KOPT-K1 (cell line): ENCODE results near the gene FRMD4A.
"Not testable (repeated sequence)": the region's sequence is repeated elsewhere in the genome, so short reads cannot be mapped to it uniquely, and the experiment has no call there.

Experiments used
- H3K27ac ChIP-seq: fragments of 200-600 bp; sonication (generic); 2 replicates; pipeline ENCODE4 v1.5.1; 2016; ENCODE audit warnings: antibody characterized with exemption, mild to moderate bottlenecking, low read depth, low read length; ENCODE audit not compliant: poor library complexity, severe bottlenecking
- H3K36me3 ChIP-seq: fragments of 200-600 bp; sonication (generic); 2 replicates; pipeline ENCODE4 v1.5.1; 2017; ENCODE audit warnings: antibody characterized with exemption, mild to moderate bottlenecking, low read length, moderate library complexity; ENCODE audit not compliant: insufficient read depth
- H3K9me3 ChIP-seq: fragments of 200-600 bp; sonication (generic); 2 replicates; pipeline ENCODE4 v1.5.1; 2017; ENCODE audit warnings: antibody characterized with exemption, low read length, mild to moderate bottlenecking; ENCODE audit not compliant: insufficient read depth, poor library complexity, severe bottlenecking

The FRMD4A gene

DNA sequence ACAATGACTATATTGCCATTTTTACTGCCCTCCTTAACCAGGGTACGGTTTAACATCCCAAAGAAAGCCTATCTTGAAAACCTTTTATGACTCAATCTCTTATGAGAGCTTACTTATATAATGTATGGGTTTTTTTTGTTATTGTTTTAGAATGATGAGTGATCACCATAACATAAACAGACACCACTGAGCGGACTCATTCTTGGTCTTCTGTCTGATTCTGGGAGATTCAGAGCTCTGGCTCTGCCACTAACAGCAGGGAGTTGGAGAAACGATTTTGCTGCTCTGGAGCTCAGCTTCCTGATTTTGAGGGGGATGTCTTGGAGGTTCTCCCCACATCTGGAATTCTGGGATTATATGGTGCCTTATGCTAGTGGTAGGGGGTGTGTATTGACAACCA lies 244.1 kb downstream of the FRMD4A start:
- H3K36me3 ChIP-seq, result no peaks in the 10 kb centered on the region
- no peak overlapping the region for H3K27ac ChIP-seq
- no peaks in the 10 kb centered on the region for H3K9me3 ChIP-seq

DNA sequence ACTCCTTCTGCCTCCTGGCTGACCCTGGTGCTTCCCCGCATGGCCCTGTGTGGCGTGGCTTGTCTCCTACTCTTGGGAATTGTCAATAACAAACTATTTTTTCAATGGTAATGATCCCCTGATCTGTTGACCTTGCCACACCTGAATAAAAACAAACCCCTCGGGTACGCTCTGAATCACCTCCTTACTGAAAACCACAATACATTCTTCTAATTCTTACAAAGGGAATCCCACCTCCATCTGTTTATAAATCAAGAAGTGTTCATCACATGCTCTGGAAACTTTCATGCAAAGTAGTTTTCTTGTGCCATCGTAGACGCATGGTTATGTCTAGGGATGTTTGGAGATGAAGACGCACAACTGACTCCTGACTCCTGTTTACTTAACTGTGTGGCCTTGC lies 245.8 kb downstream of the FRMD4A start:
- no peaks in the 10 kb centered on the region for H3K9me3 ChIP-seq
- H3K27ac ChIP-seq, result no peak overlapping the region
- no peaks in the 10 kb centered on the region for H3K36me3 ChIP-seq

DNA sequence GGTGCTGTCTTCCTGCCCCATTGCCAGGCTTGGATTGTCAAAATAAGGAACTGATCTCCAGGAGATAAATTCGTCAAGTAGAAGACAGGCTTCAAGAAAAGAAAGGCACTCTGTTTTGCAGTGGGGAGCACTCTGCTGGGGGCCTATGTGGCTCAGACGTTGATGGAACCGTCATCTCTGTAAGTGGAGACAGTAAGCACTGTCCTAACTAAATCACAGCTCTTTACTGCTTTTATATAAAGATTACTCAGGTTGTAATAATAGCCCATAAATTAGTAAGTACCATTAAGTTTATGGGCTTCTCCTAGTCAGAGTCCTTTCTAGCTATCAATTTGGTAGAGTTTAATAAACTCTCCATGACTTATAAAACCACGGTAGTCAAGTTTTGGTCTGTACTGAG lies 249.9 kb downstream of the FRMD4A start:
- Histone ChIP-seq H3K27ac (no peak overlapping the region), H3K36me3 (no peaks in the 10 kb centered on the region), H3K9me3 (peaks cover 8% of the 10 kb centered on the region)

DNA sequence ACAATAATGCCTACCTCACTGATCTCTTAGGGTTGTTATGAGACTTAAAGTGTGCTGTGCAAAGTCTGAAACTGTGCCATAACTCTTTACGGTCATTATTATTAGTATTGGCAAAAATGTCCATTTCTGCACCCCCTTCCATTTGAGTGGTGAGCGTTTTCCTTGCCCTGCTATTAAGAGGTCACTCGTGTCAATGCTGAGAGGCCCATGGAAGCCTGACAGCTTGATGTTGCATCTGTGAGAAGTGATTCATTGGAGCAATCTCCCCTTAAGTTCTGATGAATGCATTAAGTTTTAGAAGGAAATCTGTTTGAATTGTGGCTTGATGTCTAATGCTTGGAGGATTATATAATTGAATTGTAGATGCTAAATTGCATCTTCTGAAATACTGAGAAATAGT lies 253.3 kb downstream of the FRMD4A start:
- Histone ChIP-seq H3K27ac (no peak overlapping the region), H3K9me3 (peaks cover 8% of the 10 kb centered on the region), H3K36me3 (no peaks in the 10 kb centered on the region)

DNA sequence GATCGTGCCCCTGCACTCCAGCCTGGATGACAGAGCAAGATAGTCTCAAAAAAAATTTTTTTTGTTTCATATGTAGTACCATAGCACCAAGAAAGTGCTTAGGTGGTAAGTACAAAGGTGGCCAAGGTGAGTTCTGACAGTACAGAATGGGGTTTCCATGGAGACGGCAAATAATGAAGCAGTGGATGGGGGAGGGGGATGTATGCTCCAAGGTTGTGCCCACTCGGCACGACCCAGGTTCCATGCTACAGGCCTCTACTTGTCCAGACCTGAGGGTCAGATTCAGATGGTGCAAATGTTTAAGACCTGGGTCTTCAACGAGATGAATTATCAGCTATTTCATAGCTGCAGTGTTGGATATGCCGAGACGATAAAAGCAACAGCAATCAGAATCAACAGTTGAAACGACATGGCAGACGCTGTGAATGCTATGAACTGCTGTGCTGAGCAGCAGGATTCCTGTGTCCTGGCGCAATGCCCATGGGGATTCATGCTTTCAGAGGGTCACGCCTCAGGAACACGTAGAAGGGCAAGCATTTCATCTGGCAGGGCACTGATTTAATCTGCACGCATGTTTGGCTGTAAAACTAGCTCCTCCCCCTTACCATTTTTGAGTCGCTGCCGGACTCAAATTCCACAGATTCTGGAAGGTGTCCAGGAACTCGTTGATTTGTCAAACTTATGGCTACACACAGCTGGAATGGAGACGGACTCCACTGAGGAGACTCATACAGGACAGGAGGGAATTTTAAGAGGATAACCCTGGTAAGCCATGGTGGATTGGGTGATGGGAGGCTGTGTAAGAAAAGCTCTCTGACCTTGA lies 256.5 kb downstream of the FRMD4A start:
- H3K36me3 ChIP-seq, result no peaks in the 10 kb centered on the region
- peaks cover 8% of the 10 kb centered on the region for H3K9me3 ChIP-seq
- no peak overlapping the region for H3K27ac ChIP-seq

DNA sequence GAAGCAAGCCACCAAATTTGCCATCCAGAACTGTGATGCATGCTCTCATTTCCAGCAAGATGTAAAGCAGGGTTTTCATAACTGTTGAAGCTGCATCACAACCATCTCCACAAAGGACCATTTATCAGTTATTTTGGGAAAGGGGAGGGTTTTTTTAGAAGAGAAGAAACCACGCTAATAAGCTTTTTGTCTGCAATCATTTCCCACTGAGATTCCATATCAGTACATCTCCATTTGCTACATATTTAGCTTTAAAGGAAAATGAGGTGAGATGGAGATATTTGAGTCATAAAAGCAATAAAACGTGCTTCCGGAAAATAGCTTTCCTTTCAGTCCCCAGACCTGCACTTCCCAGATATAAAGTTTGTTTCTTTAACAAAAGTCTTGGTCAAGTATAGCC lies 258.2 kb downstream of the FRMD4A start:
- Histone ChIP-seq H3K27ac (no peak overlapping the region), H3K36me3 (no peaks in the 10 kb centered on the region), H3K9me3 (no peaks in the 10 kb centered on the region)

DNA sequence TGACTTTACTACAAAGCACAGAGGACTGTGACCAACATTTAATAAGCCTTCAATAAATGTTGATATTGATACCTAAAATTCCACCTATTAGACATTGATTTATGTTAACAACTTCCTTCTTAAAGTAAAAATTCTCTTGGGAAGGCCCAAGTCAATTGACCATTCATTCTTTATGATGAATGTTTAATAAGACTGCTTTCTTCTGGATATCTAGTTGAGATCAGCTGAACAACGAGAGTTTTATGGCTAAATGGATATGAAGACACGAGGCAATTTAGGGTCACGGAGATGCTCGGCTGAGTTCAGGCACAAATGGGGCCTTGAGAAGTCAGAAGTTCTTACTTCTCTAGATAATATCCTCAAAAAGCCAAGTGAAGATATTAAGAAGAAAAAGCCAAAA lies 258.8 kb downstream of the FRMD4A start:
- no peak overlapping the region for H3K27ac ChIP-seq
- no peaks in the 10 kb centered on the region for H3K36me3 ChIP-seq
- no peaks in the 10 kb centered on the region for H3K9me3 ChIP-seq

DNA sequence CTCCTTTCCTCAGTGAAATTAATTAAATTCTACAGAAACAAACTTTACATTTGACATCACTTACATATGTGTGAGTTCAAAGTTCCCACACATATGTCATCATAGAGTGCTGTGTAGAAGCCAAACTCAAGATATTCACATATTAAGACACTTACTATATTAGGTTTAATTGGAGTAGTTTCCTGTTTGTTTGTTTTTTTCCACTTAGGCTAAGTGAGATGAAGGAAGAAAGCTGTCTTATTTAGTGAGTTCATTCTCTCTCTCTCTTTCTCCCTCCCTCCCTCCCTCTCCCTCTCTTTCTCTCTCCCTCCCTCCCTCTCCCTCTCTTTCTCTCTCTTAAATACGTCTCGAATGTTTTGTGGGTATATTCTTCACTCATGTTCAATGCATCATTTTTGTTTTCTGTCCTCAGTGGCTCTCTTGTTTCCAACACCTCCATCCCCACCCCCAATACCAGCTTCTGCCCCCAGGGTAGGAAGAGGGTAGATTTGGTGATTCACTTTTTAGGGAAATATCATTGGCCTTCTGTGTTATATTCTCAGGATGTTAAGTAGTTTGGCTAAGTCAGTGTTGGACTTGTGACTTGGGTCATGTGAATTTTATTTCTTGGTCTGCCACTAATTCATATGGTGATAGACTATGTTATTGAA lies 262.0 kb downstream of the FRMD4A start:
- no peaks in the 10 kb centered on the region for H3K9me3 ChIP-seq
- no peaks in the 10 kb centered on the region for H3K36me3 ChIP-seq
- H3K27ac ChIP-seq, result no peak overlapping the region

DNA sequence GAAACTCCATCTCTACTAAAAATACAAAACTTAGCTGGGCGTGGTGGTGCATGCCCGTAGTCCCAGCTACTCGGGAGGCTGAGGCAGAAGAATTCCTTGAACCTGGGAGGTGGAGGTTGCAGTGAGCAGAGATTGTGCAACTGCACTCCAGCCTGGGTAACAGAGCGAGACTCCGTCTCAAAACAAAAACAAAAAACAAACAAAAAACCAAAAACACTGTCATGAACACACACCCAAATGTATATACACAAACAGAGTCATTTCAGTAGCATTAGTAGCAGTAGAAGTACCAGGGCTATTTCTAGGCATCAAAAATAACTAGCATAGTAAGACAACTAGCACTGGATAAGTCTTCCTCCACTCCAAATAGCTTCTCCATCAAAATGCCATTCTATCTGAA lies 263.1 kb downstream of the FRMD4A start:
- not testable (repeated sequence) for H3K27ac ChIP-seq, H3K9me3 ChIP-seq, H3K36me3 ChIP-seq

DNA sequence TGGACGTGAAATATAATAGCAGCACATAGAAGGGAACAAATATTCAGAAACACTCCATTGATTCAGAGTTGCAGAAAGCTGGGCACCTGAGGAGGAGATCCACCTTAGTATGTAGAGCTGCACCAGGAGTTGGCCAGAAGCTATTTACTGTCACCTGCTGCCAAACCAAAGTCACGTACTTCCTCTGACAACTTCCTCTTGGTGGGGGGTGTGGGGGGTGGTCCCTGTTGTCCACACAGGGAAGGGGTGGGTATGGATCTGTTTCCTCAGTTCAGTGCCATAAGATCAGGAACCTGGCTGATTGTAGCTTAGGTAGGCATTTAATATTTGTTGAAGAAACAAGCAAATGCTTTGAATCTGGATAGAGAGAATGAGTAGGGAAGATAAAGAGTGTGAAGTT lies 264.6 kb downstream of the FRMD4A start:
- H3K27ac ChIP-seq, result no peak overlapping the region
- no peaks in the 10 kb centered on the region for H3K9me3 ChIP-seq

DNA sequence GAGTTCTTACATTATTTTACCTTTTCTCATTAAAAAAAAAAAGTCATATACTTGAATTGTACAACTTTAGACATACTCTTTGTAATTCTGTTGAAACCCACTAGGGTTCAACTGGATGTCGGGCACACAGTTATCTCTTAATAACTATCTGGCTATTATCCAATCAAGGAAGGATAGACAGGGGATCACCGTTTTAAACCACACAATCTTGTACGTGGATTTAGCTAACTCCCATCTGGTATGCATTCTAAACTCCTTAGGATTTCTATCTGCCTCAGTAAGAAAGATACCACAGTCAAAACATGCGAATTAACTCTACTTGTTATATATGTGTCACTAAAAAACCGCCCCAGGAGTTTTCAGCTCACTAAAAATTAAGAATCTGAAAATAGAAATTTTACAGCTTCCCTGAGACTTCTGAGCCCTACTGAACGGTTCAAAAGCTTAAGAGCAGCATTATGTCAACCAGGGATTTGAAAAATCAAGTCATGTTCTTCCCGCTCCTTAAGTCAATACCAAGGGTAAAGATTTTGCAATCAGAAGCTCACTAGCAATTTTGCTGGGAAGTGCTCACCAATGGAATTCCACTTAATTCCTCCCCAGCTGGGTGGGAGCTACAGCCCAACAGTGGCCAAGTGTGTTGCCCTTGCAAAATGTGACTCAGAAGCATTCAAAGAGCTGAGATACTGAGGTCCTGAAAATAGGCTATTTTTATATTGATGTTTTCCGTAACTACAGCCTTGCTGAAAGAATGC lies 267.0 kb downstream of the FRMD4A start:
- no peaks in the 10 kb centered on the region for H3K36me3 ChIP-seq
- no peaks in the 10 kb centered on the region for H3K9me3 ChIP-seq
- H3K27ac ChIP-seq, result no peak overlapping the region

More for the DNA sequence above, 264.6 kb downstream of the FRMD4A start:
- no peaks in the 10 kb centered on the region for H3K36me3 ChIP-seq

DNA sequence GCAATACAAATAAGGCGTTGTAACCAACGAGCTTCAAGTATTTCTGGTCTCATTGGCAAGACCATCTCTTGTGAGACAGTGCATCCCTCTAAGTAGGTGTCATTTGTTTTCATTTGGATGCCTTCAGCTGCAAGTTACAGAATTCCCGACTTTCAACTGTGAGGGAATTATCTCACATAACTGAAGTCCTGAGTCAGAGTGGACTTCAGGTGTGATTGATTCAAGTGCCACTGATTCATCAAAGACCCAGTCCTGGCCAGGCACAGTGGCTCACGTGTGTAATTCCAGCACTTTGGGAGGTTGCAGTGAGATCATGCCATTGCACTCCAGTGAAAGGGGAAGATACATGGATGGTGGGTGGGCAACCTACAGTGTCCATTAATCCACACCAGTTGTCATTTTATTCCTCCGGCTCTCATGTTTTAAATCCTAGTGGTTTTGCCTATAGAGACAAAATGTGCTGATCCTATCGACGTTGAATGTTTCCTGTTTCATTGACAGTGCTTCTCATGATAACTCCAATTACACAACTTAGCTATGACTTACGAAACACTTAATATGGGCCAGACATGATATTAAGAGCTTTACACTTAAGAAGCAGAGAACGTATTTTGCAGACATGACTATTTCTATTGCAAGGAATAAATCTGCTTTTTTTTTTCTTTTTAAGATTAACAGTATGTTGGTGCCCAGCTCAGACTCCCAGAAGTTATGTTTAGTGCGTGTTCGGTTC lies 268.0 kb downstream of the FRMD4A start:
- Histone ChIP-seq H3K9me3 (no peaks in the 10 kb centered on the region), H3K27ac (no peak overlapping the region), H3K36me3 (no peaks in the 10 kb centered on the region)

DNA sequence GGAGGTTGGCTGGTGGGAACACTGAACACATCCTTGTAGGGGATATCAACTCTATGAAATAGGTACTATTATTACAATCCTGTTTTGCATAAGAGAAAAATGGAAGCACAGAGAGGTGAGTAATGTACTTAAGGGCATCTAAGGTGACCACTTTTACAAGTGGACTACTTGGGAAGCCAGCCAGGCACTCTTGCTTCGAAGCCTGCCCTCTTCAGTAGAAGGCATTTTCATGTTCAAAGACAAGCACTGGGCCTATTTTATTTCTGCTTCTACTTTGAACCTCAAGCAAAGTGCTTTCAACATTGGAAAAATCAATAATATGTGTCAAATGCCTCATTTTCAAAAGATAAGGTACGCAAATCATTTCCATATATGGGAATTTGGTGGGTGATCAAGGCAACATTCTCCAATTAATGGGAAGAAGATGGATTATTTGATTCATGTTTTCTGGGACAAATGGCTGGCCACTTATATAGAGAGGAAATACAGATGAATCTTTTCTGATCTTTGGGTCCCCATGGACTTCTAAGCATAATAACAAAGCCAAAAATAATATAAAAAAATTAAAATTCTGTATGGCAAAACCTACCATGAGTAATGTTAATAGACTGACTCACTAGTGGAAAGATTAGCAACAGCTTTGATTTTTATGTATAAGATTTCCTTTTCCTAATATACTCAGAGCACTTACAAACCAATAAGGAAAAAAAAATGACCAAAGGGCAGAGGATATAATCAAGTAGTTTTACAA lies 270.2 kb downstream of the FRMD4A start:
- Histone ChIP-seq H3K9me3 (no peaks in the 10 kb centered on the region), H3K36me3 (no peaks in the 10 kb centered on the region), H3K27ac (no peak overlapping the region)

DNA sequence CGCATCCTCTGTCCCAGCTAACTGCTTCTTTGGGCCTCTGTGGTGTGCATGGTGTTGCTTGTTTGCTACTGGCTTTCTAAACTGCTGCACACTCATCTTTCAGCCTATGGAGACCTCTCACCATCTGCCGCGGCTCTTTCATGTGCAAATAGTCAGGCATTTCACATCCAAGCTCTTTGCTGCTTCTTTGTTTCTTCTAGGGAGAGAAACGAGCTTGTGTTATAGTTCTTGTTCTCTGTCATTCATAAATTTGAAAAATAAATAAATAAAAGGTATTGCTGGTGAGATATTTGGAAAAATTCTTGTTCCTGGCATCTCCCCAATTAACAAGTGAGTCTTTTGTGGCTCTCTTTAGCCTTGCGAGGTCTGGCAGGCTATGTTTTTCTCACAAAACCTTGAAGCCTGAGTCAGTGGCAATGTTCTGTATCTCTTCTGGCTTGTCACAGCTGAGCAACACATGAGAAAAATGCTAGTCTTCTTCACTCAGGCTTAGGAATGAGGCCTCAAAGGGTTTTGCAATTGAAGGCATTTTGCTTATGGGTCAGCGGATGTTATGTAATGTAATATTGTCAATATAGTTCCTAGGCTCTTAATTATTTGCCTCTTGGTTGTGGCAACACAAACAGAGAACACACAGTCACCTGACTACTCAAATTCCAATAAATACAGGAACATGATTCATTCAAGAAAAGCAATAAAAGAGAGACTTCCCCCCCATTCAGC lies 274.0 kb downstream of the FRMD4A start:
- no peaks in the 10 kb centered on the region for H3K36me3 ChIP-seq
- no peak overlapping the region for H3K27ac ChIP-seq
- no peaks in the 10 kb centered on the region for H3K9me3 ChIP-seq
